Uterus (tissue), 4 donors: ENCODE results near the gene TASP1. TPM values are rescaled to one million over a fixed set of nuclear protein-coding genes. Genes with fewer than 3 reads are reported as not detected.
"Not testable (repeated sequence)": the region's sequence is repeated elsewhere in the genome, so short reads cannot be mapped to it uniquely, and the experiment has no call there.

Experiments used
- DNase-seq, 2 donors: peaks; one replicate each; pipeline ENCODE4 v3.0.0-alpha.2; 2019 to 2020
- H3K27ac ChIP-seq, 2 donors: fragments of 200-600 bp; sonication (generic); 1 replicate in 1 of 2; 2 replicates in 1 of 2; pipeline ENCODE4 v1.5.1; 2016 to 2018
- H3K27me3 ChIP-seq, 2 donors: fragments of 200-600 bp; sonication (generic); one replicate each; pipeline ENCODE4 v1.5.1; 2018 to 2019; ENCODE audit warnings: control low read depth in 1 of 2
- H3K36me3 ChIP-seq, 2 donors: fragments of 200-600 bp; sonication (generic); one replicate each; pipeline ENCODE4 v1.5.1; 2019; ENCODE audit warnings: control low read depth in 1 of 2
- H3K4me1 ChIP-seq, 2 donors: fragments of 200-600 bp; sonication (generic); one replicate each; pipeline ENCODE4 v1.5.1; 2018 to 2019; ENCODE audit warnings: control low read depth in 1 of 2
- H3K4me3 ChIP-seq, 2 donors: fragments of 200-600 bp; sonication (generic); 1 replicate in 1 of 2; 2 replicates in 1 of 2; pipeline ENCODE4 v1.5.1; 2018 to 2019; ENCODE audit warnings: mild to moderate bottlenecking in 1 of 2
- H3K9me3 ChIP-seq, 2 donors: fragments of 200-600 bp; sonication (generic); one replicate each; pipeline ENCODE4 v1.5.1; 2019; ENCODE audit warnings: control low read depth in 1 of 2
- POLR2A ChIP-seq, 2 donors: fragments of 450-650 bp; IDR thresholded peaks; one replicate each; pipeline ENCODE4 v1.6.1; 2016; ENCODE audit warnings: antibody characterized with exemption in 2 of 2, mild to moderate bottlenecking in 1 of 2, moderate library complexity in 1 of 2
- intact Hi-C: fragments of 100-400 bp; cut with DNase I; formaldehyde crosslinking; loops from one replicate; pipeline ENCODE4 v1.15.1; 2023; ENCODE audit warnings: low total_unique reads
- total RNA-seq, 4 donors: library from RNA; depleted of rRNA in 3 of 4; stranded (reverse); fragments of >200 nt in 3 of 4; gene quantifications; one replicate each; pipeline versions ENCODE4 v1.1.0 to v1.2.4, GENCODE V29; 2014 to 2023
- TF ChIP-seq, protein P1 (sequence below), 4 experiments: fragments of 200-600 bp in 2 of 4; fragments of 450-650 bp in 2 of 4; sonication (generic) in 2 of 4; IDR thresholded peaks; one replicate each; pipeline ENCODE4 v1.5.1; 2016 to 2019; ENCODE audit warnings: antibody characterized with exemption in 4 of 4, mild to moderate bottlenecking in 2 of 4, moderate library complexity in 1 of 4
- donor health status: DM: yes; HTN: yes; CAD: no.

Gene TASP1
- total RNA-seq, 4 donors from 2014 or later = 1.3 to 34.4 (median 24.4) TPM

DNA sequence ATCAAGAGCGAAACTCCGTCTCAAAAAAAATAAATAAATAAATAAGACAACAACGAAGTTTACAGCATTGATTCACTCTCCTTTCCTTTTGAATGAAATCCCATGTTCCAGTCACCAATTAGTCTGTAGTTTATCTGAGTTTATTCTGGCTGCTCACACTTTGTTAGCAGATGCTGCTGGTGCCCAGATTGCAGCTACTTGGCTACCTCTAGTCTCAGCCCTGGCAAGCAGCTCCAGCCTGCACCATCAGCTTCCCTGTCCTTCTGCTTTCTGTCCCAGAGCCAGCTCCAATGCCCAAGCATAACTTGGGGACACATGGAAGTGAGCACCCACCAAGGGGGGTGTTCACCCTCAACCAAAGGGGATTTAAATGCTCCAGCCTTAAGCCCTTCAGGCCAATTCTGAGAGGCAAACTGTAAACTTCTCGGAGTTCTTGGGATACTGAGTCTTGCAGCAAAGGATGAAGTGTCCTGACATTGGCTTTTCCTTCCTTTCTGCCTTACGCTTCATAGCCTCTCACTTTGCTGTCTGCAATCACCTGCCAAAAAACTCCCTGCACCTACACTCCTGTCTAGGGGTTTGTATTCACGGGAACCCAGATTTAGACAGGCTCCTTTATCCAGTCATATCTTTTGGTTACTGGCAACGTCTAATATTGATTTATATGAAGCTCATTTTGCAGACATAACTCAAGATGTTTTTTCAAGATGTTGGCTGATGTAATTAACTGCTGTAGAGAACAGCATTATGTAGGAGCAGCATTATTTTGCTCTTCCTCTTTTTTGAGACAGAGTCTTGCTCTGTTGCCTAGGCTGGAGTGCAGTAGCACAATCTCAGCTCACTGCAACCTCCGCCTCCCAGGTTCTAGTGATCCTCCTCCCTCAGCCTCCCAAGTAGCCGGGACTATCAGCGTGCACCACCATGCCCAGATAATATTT lies 9.8 kb upstream of the TASP1 start:
- Histone ChIP-seq H3K27ac (no peak overlapping the region), H3K9me3 (no peaks in the 10 kb centered on the region), H3K4me3 (no peak overlapping the region), H3K27me3 (no peaks in the 10 kb centered on the region), H3K36me3 (no peaks in the 10 kb centered on the region), H3K4me1 (no peaks in the 10 kb centered on the region)
- intact Hi-C loops = no loop called here
- TF ChIP-seq, protein P1, sequence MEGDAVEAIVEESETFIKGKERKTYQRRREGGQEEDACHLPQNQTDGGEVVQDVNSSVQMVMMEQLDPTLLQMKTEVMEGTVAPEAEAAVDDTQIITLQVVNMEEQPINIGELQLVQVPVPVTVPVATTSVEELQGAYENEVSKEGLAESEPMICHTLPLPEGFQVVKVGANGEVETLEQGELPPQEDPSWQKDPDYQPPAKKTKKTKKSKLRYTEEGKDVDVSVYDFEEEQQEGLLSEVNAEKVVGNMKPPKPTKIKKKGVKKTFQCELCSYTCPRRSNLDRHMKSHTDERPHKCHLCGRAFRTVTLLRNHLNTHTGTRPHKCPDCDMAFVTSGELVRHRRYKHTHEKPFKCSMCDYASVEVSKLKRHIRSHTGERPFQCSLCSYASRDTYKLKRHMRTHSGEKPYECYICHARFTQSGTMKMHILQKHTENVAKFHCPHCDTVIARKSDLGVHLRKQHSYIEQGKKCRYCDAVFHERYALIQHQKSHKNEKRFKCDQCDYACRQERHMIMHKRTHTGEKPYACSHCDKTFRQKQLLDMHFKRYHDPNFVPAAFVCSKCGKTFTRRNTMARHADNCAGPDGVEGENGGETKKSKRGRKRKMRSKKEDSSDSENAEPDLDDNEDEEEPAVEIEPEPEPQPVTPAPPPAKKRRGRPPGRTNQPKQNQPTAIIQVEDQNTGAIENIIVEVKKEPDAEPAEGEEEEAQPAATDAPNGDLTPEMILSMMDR (IDR thresholded peaks at IDR 0.05) = no peak
- no peak for TF ChIP-seq POLR2A (IDR thresholded peaks at IDR 0.05)
- DNase-seq = no peak

DNA sequence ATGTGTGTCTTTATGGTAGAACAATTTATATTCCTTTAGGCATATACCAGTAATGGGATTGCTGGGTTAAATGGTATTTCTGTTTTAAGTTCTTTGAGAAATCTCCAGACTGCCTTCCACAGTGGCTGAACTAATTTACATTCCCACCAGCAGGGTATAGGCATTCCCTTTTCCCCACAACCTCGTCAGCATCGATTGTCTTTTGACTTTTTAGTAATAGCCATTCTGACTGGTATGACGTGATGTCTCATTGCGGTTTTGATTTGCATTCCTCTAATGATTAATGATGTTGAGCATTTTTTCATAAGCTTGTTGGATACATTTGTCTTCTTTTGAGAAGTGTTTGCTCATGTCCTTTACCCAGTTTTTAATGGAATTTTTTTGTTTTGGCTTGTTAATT lies 5.3 kb upstream of the TASP1 start:
- Histone ChIP-seq H3K27ac (no peak overlapping the region), H3K4me3 (no peak overlapping the region), H3K4me1 (no peaks in the 10 kb centered on the region), H3K27me3 (no peaks in the 10 kb centered on the region), H3K36me3 (no peaks in the 10 kb centered on the region), H3K9me3 (no peaks in the 10 kb centered on the region)
- intact Hi-C loops = no loop called here
- DNase-seq = no peak
- no peak for TF ChIP-seq POLR2A (IDR thresholded peaks at IDR 0.05)
- TF ChIP-seq, protein P1 (IDR thresholded peaks at IDR 0.05) = no peak

DNA sequence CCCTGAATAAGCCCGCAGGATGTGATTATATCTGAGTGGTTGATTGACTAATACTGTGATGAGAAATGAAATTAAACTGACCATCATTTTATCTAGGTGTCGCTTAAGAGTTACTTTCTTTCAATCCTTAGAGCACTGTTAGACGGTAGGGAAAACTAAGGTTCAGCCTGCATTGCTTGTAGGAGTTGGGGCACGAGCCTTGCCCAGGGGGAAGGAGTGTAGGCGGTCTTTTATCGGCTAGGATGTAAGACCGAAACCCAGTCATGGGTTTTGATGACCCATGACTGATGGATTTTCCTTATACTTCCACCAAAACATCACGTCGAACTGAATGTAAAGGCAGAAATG lies 392 bp upstream of the TASP1 start:
- no peak for DNase-seq
- Histone ChIP-seq H3K27me3 (no peaks in the 10 kb centered on the region), H3K27ac (peak overlapping the region; percentile 53 to 73), H3K9me3 (no peaks in the 10 kb centered on the region), H3K4me1 (no peaks in the 10 kb centered on the region), H3K4me3 (peak overlapping the region; percentile 87 to 96), H3K36me3 (no peaks in the 10 kb centered on the region)
- TF ChIP-seq, protein P1 (IDR thresholded peaks at IDR 0.05) = no peak
- no peak for TF ChIP-seq POLR2A (IDR thresholded peaks at IDR 0.05)
- intact Hi-C loops = no loop called here

DNA sequence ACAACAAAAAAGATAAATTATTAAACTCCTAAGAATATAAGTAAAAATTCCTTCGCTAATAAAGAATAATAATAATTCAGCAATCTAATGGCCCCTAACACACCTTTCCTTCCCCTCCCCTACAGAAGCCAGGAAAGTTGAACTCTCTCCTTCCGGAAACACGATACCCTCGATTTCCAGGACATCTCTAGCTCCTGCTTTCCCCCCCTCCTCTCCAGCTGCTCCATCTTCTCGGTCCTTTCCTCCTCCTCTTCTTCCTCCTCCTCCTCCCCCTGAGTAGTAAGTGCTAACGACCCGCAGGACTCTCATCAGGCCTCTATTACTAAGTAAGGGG lies 603 bp downstream of the TASP1 start:
- Histone ChIP-seq H3K9me3 (no peaks in the 10 kb centered on the region), H3K4me3 (peak overlapping the region; percentile 87 to 96), H3K27me3 (no peaks in the 10 kb centered on the region), H3K27ac (peak overlapping the region; percentile 62 to 73), H3K36me3 (no peaks in the 10 kb centered on the region), H3K4me1 (no peaks in the 10 kb centered on the region)
- no peak for DNase-seq
- intact Hi-C loops = no loop called here
- TF ChIP-seq, protein P1 (IDR thresholded peaks at IDR 0.05) = no peak
- no peak for TF ChIP-seq POLR2A (IDR thresholded peaks at IDR 0.05)

DNA sequence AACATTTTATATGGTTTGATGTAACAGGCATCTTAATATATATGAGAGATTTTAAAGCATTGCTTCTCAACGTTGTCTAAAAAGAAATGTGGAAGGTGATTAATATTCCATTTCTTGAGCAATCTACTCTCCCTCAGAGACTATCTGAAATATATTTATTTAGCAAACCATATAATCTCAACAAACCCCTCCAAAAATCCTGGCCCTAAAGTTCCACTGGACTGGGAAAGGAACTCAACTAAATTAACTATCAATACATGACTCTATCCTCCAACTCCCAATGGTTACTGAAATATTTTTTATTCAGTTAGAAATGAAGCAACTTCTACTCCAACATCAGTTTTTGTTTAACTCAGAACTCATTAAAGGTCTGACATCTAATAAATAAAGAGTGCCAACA lies 6.3 kb downstream of the TASP1 start:
- Histone ChIP-seq H3K27me3 (no peaks in the 10 kb centered on the region), H3K36me3 (no peaks in the 10 kb centered on the region), H3K4me1 (no peaks in the 10 kb centered on the region), H3K4me3 (no peak overlapping the region), H3K27ac (no peak overlapping the region), H3K9me3 (no peaks in the 10 kb centered on the region)
- no peak for DNase-seq
- TF ChIP-seq, protein P1 (IDR thresholded peaks at IDR 0.05) = no peak
- TF ChIP-seq POLR2A (IDR thresholded peaks at IDR 0.05) = no peak
- intact Hi-C loops = no loop called here

DNA sequence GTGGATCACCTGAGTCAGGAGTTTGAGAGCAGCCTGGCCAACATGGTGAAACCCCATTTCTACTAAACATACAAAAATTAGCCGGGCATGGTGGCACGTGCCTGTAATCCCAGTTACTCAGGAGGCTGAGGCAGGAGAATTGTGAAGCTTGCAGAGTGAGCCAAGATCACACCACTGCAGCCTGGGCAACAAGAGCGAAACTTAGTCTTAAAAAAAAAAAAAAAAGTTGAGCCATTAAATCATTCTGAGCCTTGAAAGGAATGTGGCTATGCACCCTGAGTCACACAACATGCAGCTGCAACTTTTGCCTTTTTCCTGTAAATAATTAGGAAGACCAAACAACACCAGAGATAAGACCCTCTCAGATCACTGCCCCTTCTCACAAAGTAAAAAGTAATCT lies 11.2 kb downstream of the TASP1 start:
- H3K9me3 ChIP-seq, H3K27me3 ChIP-seq, H3K36me3 ChIP-seq, intact Hi-C loops, H3K4me3 ChIP-seq, H3K4me1 ChIP-seq, DNase-seq, H3K27ac ChIP-seq: not testable (repeated sequence)
